Measurements from ENCODE around the gene HNRNPUL1. TPM values are rescaled to one million over a fixed set of nuclear protein-coding genes. Genes with fewer than 3 reads are reported as not detected.

HNRNPUL1 gene
- total and polyA plus RNA-seq, 10 of the 15 experiments (the other 5 are each of a cell fraction or from before 2014, with no cell fraction given): 11.1 to 276 (median 117) TPM

DNA sequence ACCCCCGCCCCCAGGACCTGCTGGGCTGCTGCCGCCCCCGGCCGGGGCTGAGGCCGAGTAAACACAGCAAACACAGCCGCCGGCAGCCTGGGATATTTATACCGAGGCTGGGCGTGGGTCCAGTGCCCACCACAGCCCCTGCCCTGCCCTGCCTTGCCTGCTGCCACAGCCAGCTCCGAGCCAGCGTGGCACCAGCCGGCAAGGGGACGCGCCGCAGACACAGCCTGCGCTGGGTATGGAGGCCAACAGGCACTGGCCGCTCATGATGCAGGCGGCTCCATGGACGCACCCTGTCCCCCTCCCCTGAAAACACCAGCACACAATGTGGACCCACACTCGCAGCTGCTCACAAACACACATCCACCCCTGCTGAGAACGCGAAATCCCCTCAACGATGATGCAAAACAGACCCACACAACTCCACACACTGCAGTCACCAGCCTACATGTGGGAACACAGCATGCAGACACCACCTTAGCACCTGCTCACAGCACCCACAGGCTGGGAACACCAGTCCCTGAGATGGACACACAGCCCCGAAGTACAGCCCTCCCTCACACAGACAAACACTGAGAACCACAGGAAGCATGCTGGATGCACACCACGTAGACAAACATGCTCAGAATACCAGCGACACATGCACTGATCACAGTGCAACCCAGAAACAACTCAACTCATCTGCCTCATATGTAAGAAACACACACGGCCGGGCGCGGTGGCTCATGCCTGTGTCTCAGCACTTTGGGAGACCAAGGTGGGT, 62.0 kb downstream of the HNRNPUL1 start (continued):
- TF ChIP-seq HDAC6 (IDR thresholded peaks at IDR 0.05; ENCODE audit: unreplicated experiment): no peak
- 0 out of 2 replicates have a peak, but pooled peaks have one; percentile 14 for TF ChIP-seq EED (IDR thresholded peaks at IDR 0.05; ENCODE audit: low read depth)
- no peak for TF ChIP-seq RFX5 (IDR thresholded peaks at IDR 0.05; ENCODE audit: low read depth, low read length)
- no peak for TF ChIP-seq ZZZ3 (IDR thresholded peaks at IDR 0.05; ENCODE audit: control insufficient read depth, insufficient read length, low read depth)
- TF ChIP-seq SIN3A (IDR thresholded peaks at IDR 0.05; ENCODE audit: low read depth, low read length): no peak
- TF ChIP-seq TBL1XR1 (IDR thresholded peaks at IDR 0.05; ENCODE audit: low read depth, low read length): no peak
- TF ChIP-seq PBX3 (IDR thresholded peaks at IDR 0.05; ENCODE audit: insufficient replicate concordance, low read depth, low read length): no peak
- TF ChIP-seq BRCA1 (IDR thresholded peaks at IDR 0.05; ENCODE audit: low read depth, low read length): no peak
- no peak for TF ChIP-seq SMAD5 (IDR thresholded peaks at IDR 0.05; ENCODE audit: low read depth)
- no peak for TF ChIP-seq YY1 (IDR thresholded peaks at IDR 0.05; ENCODE audit: low read depth, low read length)
- no peak for TF ChIP-seq MYC (IDR thresholded peaks at IDR 0.05; ENCODE audit: insufficient read depth, insufficient read length, insufficient replicate concordance, low read length, severe bottlenecking)
- TF ChIP-seq, protein P1, sequence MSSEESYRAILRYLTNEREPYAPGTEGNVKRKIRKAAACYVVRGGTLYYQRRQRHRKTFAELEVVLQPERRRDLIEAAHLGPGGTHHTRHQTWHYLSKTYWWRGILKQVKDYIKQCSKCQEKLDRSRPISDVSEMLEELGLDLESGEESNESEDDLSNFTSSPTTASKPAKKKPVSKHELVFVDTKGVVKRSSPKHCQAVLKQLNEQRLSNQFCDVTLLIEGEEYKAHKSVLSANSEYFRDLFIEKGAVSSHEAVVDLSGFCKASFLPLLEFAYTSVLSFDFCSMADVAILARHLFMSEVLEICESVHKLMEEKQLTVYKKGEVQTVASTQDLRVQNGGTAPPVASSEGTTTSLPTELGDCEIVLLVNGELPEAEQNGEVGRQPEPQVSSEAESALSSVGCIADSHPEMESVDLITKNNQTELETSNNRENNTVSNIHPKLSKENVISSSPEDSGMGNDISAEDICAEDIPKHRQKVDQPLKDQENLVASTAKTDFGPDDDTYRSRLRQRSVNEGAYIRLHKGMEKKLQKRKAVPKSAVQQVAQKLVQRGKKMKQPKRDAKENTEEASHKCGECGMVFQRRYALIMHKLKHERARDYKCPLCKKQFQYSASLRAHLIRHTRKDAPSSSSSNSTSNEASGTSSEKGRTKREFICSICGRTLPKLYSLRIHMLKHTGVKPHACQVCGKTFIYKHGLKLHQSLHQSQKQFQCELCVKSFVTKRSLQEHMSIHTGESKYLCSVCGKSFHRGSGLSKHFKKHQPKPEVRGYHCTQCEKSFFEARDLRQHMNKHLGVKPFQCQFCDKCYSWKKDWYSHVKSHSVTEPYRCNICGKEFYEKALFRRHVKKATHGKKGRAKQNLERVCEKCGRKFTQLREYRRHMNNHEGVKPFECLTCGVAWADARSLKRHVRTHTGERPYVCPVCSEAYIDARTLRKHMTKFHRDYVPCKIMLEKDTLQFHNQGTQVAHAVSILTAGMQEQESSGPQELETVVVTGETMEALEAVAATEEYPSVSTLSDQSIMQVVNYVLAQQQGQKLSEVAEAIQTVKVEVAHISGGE (CRISPR knock-in tag; IDR thresholded peaks at IDR 0.05): no peak
- TF ChIP-seq WRNIP1 (IDR thresholded peaks at IDR 0.05; ENCODE audit: borderline replicate concordance, low read depth, low read length): no peak
- no peak for TF ChIP-seq JUND (IDR thresholded peaks at IDR 0.05; ENCODE audit: low read depth, low read length)
- peak; percentile 69 for TF ChIP-seq POLR2A (IDR thresholded peaks at IDR 0.05; ENCODE audit: low read depth, low read length)
- 0 out of 4 replicates have a peak, but pooled peaks of 1 of the 2 experiments have one; percentile 34 for TF ChIP-seq BHLHE40 (IDR thresholded peaks at IDR 0.05; ENCODE audit: borderline replicate concordance in 1 of 2, low read depth in 2 of 2, low read length in 1 of 2)
- TF ChIP-seq RELA (IDR thresholded peaks at IDR 0.05; ENCODE audit: borderline replicate concordance, partially characterized antibody): no peak
- no peak for TF ChIP-seq CBX3 (IDR thresholded peaks at IDR 0.05; ENCODE audit: borderline replicate concordance, low read depth)
- TF ChIP-seq, protein P2, sequence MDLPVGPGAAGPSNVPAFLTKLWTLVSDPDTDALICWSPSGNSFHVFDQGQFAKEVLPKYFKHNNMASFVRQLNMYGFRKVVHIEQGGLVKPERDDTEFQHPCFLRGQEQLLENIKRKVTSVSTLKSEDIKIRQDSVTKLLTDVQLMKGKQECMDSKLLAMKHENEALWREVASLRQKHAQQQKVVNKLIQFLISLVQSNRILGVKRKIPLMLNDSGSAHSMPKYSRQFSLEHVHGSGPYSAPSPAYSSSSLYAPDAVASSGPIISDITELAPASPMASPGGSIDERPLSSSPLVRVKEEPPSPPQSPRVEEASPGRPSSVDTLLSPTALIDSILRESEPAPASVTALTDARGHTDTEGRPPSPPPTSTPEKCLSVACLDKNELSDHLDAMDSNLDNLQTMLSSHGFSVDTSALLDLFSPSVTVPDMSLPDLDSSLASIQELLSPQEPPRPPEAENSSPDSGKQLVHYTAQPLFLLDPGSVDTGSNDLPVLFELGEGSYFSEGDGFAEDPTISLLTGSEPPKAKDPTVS (IDR thresholded peaks at IDR 0.05; ENCODE audit: low read depth, low read length): no peak
- TF ChIP-seq BCL3 (IDR thresholded peaks at IDR 0.05; ENCODE audit: borderline replicate concordance, insufficient read depth, low read depth, low read length, poor library complexity, severe bottlenecking): peak; percentile 7
- TF ChIP-seq RBBP5 (conservative IDR thresholded peaks at IDR 0.05): no peak
- no peak; the same call in 1 of the 2 replicates for TF ChIP-seq DPF2 (IDR thresholded peaks at IDR 0.05)
